SU-DHL-6 (cell line): ENCODE data around the gene TRMO.

Experiments
- H2AFZ ChIP-seq: fragments of 200-600 bp; sonication (generic); 2 replicates; pipeline ENCODE4 v1.6.1; 2014; ENCODE audit warnings: low read depth, mild to moderate bottlenecking, moderate library complexity, mixed read lengths, antibody characterized with exemption, low read length; ENCODE audit not compliant: severe bottlenecking
- H3F3A ChIP-seq: fragments of 200-600 bp; shearing (Covaris generic); 2 replicates; pipeline ENCODE4 v1.6.0; 2016; ENCODE audit warnings: antibody characterized with exemption, mild to moderate bottlenecking; ENCODE audit not compliant: insufficient read depth
- H3K27ac ChIP-seq: fragments of 200-600 bp; sonication (generic); 2 replicates; pipeline ENCODE4 v1.5.1; 2016; ENCODE audit warnings: low read depth, mild to moderate bottlenecking, low read length, moderate library complexity, mixed read lengths
- H3K27me3 ChIP-seq: fragments of 200-600 bp; sonication (generic), shearing (Covaris generic); 2 replicates; pipeline ENCODE4 v1.6.0; 2014; ENCODE audit warnings: mild to moderate bottlenecking, low read length
- H3K36me3 ChIP-seq: fragments of 200-600 bp; sonication (generic); 2 replicates; pipeline ENCODE4 v1.6.1; 2014; ENCODE audit warnings: mild to moderate bottlenecking, low read length, mixed read lengths
- H3K4me2 ChIP-seq: fragments of 300-600, 200-600 bp; shearing (Covaris generic), sonication (generic); 2 replicates; pipeline ENCODE4 v1.6.0; 2014; ENCODE audit warnings: low read length, low read depth, mild to moderate bottlenecking; ENCODE audit not compliant: poor library complexity, severe bottlenecking
- H3K4me3 ChIP-seq: fragments of 200-600 bp; sonication (generic); 2 replicates; pipeline ENCODE4 v1.5.1; 2014; ENCODE audit warnings: antibody characterized with exemption, low read length, mild to moderate bottlenecking, mixed read lengths; ENCODE audit not compliant: insufficient read depth, poor library complexity, severe bottlenecking
- H3K79me2 ChIP-seq: fragments of 200-600 bp; sonication (generic); 2 replicates; pipeline ENCODE4 v1.6.1; 2014; ENCODE audit warnings: mild to moderate bottlenecking, low read length, moderate library complexity; ENCODE audit not compliant: insufficient read depth
- H3K9ac ChIP-seq: fragments of 200-600 bp; sonication (generic); 2 replicates; pipeline ENCODE4 v1.7.0; 2014; ENCODE audit warnings: mild to moderate bottlenecking, low read length
- H3K9me2 ChIP-seq: fragments of 200-600 bp; sonication (generic); replicated peaks from 2 replicates; pipeline ENCODE4 v1.6.1; 2014; ENCODE audit warnings: low read length; ENCODE audit not compliant: insufficient read depth
- H3K9me3 ChIP-seq: fragments of 200-600 bp; sonication (generic); 2 replicates; pipeline ENCODE4 v1.6.1; 2014; ENCODE audit warnings: low read length, mixed read lengths; ENCODE audit not compliant: insufficient read depth
- H4K20me1 ChIP-seq: fragments of 200-600 bp; sonication (generic); 2 replicates; pipeline ENCODE4 v1.6.1; 2014; ENCODE audit warnings: low read depth, mild to moderate bottlenecking, antibody characterized with exemption, low read length, moderate library complexity, mixed read lengths
- CTCF ChIP-seq: fragments of 200-600 bp; sonication (generic); IDR thresholded peaks from one replicate; pipeline ENCODE4 v1.5.1; 2017; ENCODE audit warnings: antibody characterized with exemption, mild to moderate bottlenecking, low read length, moderate library complexity; ENCODE audit not compliant: insufficient read depth, poor library complexity, severe bottlenecking
- EZH2phosphoT487 ChIP-seq: fragments of 200-600 bp; sonication (generic), shearing (Covaris generic); conservative IDR thresholded peaks from 2 replicates; pipeline ENCODE4 v1.6.1; 2018; ENCODE audit warnings: mild to moderate bottlenecking, antibody characterized with exemption, low read length, moderate library complexity, mixed read lengths

The TRMO gene

GRCh38 chr9:97856857-97857605, 65.3 kb downstream of the TRMO start:
- Histone ChIP-seq H3K27me3 (no peaks in the 10 kb centered on the region), H2AFZ (no peak overlapping the region), H3F3A (no peaks in the 10 kb centered on the region), H3K9ac (no peak overlapping the region), H3K27ac (no peak overlapping the region), H3K4me3 (no peak overlapping the region), H3K4me2 (no peak overlapping the region), H3K9me2 (no peaks in the 10 kb centered on the region), H3K79me2 (no peaks in the 10 kb centered on the region), H3K9me3 (no peaks in the 10 kb centered on the region), H3K36me3 (no peaks in the 10 kb centered on the region), H4K20me1 (no peaks in the 10 kb centered on the region)
- TF ChIP-seq EZH2phosphoT487 (no peak), CTCF (no peak)

GRCh38 chr9:97855899-97856298, 66.4 kb downstream of the TRMO start:
- Histone ChIP-seq H4K20me1 (no peaks in the 10 kb centered on the region), H3K4me2 (no peak overlapping the region), H3K27ac (no peak overlapping the region), H3K4me3 (no peak overlapping the region), H3F3A (no peaks in the 10 kb centered on the region), H3K9me3 (no peaks in the 10 kb centered on the region), H3K36me3 (no peaks in the 10 kb centered on the region), H3K9ac (no peak overlapping the region), H3K27me3 (no peaks in the 10 kb centered on the region), H2AFZ (no peak overlapping the region), H3K79me2 (no peaks in the 10 kb centered on the region), H3K9me2 (no peaks in the 10 kb centered on the region)
- no peak for TF ChIP-seq EZH2phosphoT487
- no peak for TF ChIP-seq CTCF

GRCh38 chr9:97855486-97855875, 66.8 kb downstream of the TRMO start:
- Histone ChIP-seq H3K4me3 (no peak overlapping the region), H3K9ac (no peak overlapping the region), H4K20me1 (no peaks in the 10 kb centered on the region), H2AFZ (no peak overlapping the region), H3K36me3 (no peaks in the 10 kb centered on the region), H3K9me3 (no peaks in the 10 kb centered on the region), H3K27ac (no peak overlapping the region), H3F3A (no peaks in the 10 kb centered on the region), H3K9me2 (no peaks in the 10 kb centered on the region), H3K27me3 (no peaks in the 10 kb centered on the region), H3K79me2 (no peaks in the 10 kb centered on the region), H3K4me2 (no peak overlapping the region)
- TF ChIP-seq EZH2phosphoT487 (no peak), CTCF (no peak)
